ENCODE results near the gene FHDC1. TPM values are rescaled to one million over a fixed set of nuclear protein-coding genes. Genes with fewer than 3 reads are reported as not detected.
A peak's percentile ranks its signal among the peaks of the same experiment; 100 is the strongest.

FHDC1 gene
- total RNA-seq, 1 donor from 2014 or later = 1.5 TPM

- H3K79me2 ChIP-seq (ENCODE audit: insufficient read depth, low read length) = peaks cover 4% of the 10 kb centered on the region
- no peaks in the 10 kb centered on the region for H4K20me1 ChIP-seq (ENCODE audit: insufficient read depth, low read length)
- Mint-ChIP-seq H3K4me3 (ENCODE audit: unreplicated experiment) (peak overlapping the region; percentile 85), H3K27me3 (ENCODE audit: low read depth, unreplicated experiment) (peaks cover 30% of the 10 kb centered on the region), H3K4me1 (ENCODE audit: low read depth, unreplicated experiment) (peaks cover 4% of the 10 kb centered on the region), H3K9me3 (ENCODE audit: unreplicated experiment) (peaks cover 3% of the 10 kb centered on the region), H3K36me3 (ENCODE audit: low read depth, unreplicated experiment) (peaks cover 5% of the 10 kb centered on the region), H3K27ac (ENCODE audit: unreplicated experiment) (no peak overlapping the region)
- H3K27me3 ChIP-seq (ENCODE audit: insufficient read depth, low read length) = peaks cover 39% of the 10 kb centered on the region
- H3K9me3 ChIP-seq (ENCODE audit: insufficient read depth, low read depth, low read length) = no peaks in the 10 kb centered on the region
- H3K4me2 ChIP-seq (ENCODE audit: low read length) = peak overlapping the region; percentile 94
- no peak for DNase-seq (ENCODE audit: low read depth)
- TF ChIP-seq, protein P1, sequence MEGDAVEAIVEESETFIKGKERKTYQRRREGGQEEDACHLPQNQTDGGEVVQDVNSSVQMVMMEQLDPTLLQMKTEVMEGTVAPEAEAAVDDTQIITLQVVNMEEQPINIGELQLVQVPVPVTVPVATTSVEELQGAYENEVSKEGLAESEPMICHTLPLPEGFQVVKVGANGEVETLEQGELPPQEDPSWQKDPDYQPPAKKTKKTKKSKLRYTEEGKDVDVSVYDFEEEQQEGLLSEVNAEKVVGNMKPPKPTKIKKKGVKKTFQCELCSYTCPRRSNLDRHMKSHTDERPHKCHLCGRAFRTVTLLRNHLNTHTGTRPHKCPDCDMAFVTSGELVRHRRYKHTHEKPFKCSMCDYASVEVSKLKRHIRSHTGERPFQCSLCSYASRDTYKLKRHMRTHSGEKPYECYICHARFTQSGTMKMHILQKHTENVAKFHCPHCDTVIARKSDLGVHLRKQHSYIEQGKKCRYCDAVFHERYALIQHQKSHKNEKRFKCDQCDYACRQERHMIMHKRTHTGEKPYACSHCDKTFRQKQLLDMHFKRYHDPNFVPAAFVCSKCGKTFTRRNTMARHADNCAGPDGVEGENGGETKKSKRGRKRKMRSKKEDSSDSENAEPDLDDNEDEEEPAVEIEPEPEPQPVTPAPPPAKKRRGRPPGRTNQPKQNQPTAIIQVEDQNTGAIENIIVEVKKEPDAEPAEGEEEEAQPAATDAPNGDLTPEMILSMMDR (IDR thresholded peaks at IDR 0.05; ENCODE audit: insufficient read depth, low read depth, low read length) = no peak
- TF ChIP-seq EZH2 (IDR thresholded peaks at IDR 0.05; ENCODE audit: insufficient read depth, low read length) = no peak
- H3K27ac ChIP-seq (ENCODE audit: low read depth, low read length) = no peak overlapping the region
- FAIRE-seq = no peak
- peaks cover 13% of the 10 kb centered on the region for H3K4me1 ChIP-seq (ENCODE audit: insufficient read depth, low read length)
- H2AFZ ChIP-seq (ENCODE audit: low read depth, low read length) = no peak overlapping the region
- no peak overlapping the region for H3K9ac ChIP-seq (ENCODE audit: low read length)
- no peaks in the 10 kb centered on the region for H3K36me3 ChIP-seq (ENCODE audit: insufficient read depth, low read length)
- no peak overlapping the region for H3K4me3 ChIP-seq (ENCODE audit: insufficient read depth, low read depth, low read length)
Observed at GRCh38 chr4:152935143-152935542, 980 bp upstream of the FHDC1 start.

DNA sequence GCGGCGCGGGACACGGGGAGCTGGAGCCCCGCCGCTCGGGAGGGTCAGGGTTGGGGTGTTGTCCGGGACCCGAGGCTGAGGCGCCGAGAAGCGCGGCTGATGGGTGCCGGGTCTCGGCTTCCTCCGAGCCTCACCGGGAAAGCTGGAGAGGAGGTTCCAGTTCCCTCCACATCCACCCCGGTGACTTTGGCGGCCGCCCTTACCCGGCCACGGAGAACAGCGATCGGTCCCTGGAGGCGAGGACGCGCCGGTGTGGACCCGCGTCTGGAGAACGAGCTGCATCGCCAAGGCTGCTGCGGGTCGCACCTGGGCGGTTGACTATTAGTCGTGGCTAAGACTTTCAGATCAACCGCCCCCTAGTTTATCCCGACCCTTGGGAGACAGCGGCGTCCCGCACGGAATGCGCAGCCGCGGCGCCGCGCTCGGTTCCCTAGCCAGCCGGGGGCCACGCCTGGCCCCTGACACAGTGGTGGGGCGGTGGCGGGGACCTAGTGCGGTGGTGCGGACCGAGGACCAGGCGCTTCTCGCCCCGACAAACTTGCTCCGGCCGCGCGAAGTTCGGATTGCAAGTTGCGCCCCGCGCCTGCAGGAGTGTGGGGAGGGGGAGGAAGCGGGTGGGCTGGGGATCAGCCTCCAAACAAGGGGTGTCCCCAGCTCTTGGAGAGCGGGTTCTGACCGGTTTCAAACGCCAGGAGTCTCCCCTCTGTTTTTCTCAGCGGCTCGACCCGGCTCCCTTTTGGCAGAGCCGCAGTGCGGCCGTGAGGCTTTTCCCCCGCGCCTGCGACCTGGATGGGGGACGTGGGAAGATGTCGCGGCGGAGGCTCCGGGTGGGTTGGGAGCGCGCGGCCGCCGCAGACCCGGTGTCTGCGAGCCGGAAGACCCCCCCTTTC is 568 bp downstream of the FHDC1 start:
- Histone ChIP-seq H3K4me1 (ENCODE audit: insufficient read depth, low read length) (peaks cover 13% of the 10 kb centered on the region), H2AFZ (ENCODE audit: low read depth, low read length) (peak overlapping the region; percentile 78), H4K20me1 (ENCODE audit: insufficient read depth, low read length) (no peaks in the 10 kb centered on the region), H3K4me3 (ENCODE audit: insufficient read depth, low read depth, low read length) (peak overlapping the region; percentile 67), H3K9ac (ENCODE audit: low read length) (peak overlapping the region; percentile 67), H3K27ac (ENCODE audit: low read depth, low read length) (no peak overlapping the region), H3K9me3 (ENCODE audit: insufficient read depth, low read depth, low read length) (no peaks in the 10 kb centered on the region), H3K79me2 (ENCODE audit: insufficient read depth, low read length) (peaks cover 4% of the 10 kb centered on the region), H3K36me3 (ENCODE audit: insufficient read depth, low read length) (no peaks in the 10 kb centered on the region), H3K4me2 (ENCODE audit: low read length) (peak overlapping the region; percentile 94), H3K27me3 (ENCODE audit: insufficient read depth, low read length) (peaks cover 40% of the 10 kb centered on the region)
- peaks cover 4% of the 10 kb centered on the region for H3K4me1 Mint-ChIP-seq (ENCODE audit: low read depth, unreplicated experiment)
- H3K27ac Mint-ChIP-seq (ENCODE audit: unreplicated experiment) = no peak overlapping the region
- peaks cover 2% of the 10 kb centered on the region for H3K9me3 Mint-ChIP-seq (ENCODE audit: unreplicated experiment)
- DNase-seq (ENCODE audit: low read depth) (peak; percentile 27), FAIRE-seq (no peak)
- H3K27me3 Mint-ChIP-seq (ENCODE audit: low read depth, unreplicated experiment) = peaks cover 29% of the 10 kb centered on the region
- H3K36me3 Mint-ChIP-seq (ENCODE audit: low read depth, unreplicated experiment) = peaks cover 5% of the 10 kb centered on the region
- H3K4me3 Mint-ChIP-seq (ENCODE audit: unreplicated experiment) = peak overlapping the region; percentile 74
- TF ChIP-seq, protein P1 (IDR thresholded peaks at IDR 0.05; ENCODE audit: insufficient read depth, low read depth, low read length) = no peak
- peak; percentile 72 for TF ChIP-seq EZH2 (IDR thresholded peaks at IDR 0.05; ENCODE audit: insufficient read depth, low read length)

Data from astrocyte (in vitro differentiated cells and primary cell).